ENCODE measurements around the gene DSCAML1. TPM values are rescaled to one million over a fixed set of nuclear protein-coding genes. Genes with fewer than 3 reads are reported as not detected.

DSCAML1 gene
- total RNA-seq, 1 donor from 2014 or later: not detected

- no peak for ATAC-seq
These were observed 255.8 kb downstream of the DSCAML1 start for GRCh38 chr11:117541211-117541610.

GRCh38 chr11:117538263-117539135, 258.5 kb downstream of the DSCAML1 start:
- no peak for ATAC-seq

DNA sequence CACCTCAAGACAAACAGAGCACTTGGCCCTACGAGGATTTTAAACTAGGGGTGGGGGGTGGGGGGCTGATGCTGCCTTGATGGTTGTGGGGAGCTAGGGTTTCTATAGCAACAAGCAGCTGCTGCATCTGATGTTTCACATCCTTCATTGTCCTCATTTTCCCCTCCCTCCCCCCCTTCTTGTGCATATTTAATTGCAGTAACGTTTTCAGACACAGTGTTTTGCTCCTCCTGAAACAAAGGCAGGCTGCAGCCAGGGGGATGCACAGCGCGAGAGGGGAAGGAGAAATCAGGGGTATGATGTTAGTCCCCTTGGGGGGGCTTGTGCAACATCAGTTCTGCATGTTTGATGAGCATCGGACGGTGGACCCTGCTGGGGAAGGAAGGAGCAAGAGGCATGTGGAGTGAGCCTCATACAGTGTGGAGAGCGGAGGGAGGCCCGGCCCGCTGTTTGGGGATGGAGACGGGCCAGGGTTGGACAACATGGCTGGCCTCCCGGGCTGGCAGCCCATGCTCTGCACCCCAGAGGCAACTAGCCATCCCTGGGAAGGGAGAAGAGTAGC, 261.1 kb downstream of the DSCAML1 start:
- ATAC-seq: no peak

DNA sequence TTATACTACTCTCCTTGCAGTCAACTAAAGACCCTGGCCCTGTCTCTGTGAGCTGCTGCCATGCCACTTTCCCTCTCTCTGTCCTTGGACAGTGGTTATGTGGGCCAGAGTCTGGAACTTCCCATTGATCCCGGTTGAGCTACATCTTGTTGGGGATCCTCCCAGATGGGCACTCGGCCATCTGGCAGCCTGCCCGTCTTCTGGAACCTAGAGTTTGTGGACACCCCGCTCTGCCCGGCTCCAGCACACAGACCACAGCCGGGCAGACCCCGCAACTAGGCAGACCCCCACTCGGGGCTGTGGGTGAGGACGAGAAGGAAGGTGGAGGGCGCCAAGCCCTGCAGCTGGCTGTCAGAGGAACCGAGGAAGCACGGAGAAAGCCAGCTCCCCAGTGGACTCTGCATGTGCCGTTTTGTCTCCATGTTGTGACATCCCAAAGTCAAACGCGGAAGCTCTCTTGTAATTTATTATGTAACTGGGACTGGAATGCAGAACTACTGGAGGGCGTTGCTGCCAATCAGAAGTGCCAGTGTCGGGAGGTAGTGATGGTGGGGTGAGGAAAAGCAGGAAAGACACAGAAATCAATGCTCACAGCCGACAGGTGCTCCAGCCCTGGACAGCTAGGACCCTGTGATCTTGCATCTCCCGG, 261.7 kb downstream of the DSCAML1 start:
- ATAC-seq: no peak

DNA sequence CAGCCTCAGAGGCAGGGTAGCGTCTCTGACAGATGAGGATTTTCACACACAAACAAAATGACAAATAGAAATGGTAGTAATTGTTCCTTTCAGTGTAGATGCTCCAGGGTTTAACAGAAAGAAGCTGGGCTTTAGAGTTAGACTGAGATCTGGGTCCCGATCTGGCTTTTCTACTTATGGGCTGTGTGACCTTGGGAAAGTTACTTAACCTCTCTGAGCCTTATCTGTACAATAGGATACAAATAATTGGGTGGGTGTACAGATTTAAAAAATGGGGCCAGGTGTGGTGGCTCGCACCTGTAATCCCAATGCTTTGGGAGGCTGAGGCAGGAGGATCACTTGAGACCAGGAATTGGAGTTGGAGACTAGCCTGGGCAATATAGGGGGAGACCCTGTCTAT, 264.4 kb downstream of the DSCAML1 start:
- no peak for ATAC-seq

DNA sequence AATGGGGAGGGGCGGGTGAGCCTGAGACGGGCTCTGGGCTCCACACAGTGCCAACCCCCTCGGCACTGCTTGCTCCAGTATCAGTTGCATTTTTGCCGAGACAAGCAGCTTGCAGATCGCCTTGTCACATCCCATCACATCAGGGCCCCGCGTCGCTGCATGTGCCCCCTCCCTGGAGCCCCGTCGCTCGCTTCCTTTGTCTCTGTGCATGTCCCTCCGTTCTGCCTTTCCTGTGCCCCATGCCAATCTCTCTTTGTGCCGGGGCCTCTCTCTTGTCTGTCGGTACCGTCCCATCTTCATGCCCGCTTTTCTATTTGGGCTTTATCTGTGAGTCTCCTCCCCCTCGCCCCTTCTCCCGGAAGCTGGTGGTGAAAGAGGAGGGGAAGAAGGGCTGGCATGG, 267.2 kb downstream of the DSCAML1 start:
- ATAC-seq: no peak

DNA sequence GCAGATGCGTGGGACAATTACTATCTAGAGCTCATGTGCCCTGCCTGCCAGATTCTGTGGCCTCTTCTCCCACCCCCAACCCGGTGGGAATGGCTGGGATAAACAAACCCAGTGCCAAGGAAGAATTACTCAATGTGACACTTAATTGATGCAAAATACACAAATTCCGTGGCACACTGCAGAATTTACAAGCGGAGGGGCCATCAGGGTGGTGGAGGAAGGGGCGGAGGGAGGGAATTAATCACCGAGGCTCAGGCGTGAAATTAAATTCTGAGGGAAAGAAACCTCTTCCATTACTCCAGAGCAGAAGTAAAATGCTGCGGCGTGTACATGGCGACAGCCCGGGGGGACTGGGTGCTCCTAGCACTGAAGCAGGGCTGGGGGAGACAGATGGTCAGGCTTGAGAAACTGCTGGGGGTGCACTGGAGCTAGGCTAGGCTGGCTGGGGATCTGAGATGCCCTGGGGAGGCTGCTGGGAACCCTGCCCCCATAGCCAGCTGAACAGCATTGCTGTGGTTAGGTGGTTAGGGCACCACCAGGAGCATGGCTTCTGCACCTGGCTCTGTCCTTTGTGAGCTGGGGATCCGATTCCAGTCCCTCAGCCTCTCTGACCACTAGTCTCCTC, 268.8 kb downstream of the DSCAML1 start:
- ATAC-seq: no peak

GRCh38 chr11:117527271-117527670, 269.7 kb downstream of the DSCAML1 start:
- ATAC-seq: no peak

DNA sequence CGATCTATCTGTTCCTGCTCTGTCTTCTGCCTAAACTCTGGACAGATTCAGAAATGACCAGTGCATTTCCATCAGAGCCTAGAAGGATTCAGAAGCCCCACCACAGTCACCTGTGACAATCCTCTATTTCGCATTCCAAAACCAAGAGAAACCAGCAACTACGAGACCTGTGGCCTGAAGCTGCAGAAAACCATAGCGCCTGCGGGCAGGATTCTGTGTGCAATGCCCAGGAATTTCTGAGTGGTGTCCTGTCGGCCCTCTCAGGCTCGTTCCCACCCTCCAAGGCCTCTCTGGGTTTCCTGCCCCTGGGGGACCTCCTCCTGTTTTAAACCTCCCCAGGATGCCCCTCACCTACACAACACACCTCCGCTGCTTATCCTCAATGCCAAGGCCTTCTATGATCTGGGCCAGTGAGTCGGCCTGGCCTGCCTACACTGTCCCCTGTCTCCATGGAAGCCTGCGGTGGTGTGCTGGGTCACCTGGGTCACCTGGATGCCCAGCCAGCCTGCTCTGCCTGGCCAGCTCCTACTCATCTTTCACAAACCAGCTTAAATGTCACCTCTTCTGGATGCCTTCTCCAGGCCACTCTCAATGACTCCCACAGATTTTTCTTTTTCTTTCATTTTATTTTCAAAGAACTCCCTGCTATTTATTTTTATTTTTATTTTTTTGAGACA, 271.0 kb downstream of the DSCAML1 start:
- ATAC-seq: no peak

DNA sequence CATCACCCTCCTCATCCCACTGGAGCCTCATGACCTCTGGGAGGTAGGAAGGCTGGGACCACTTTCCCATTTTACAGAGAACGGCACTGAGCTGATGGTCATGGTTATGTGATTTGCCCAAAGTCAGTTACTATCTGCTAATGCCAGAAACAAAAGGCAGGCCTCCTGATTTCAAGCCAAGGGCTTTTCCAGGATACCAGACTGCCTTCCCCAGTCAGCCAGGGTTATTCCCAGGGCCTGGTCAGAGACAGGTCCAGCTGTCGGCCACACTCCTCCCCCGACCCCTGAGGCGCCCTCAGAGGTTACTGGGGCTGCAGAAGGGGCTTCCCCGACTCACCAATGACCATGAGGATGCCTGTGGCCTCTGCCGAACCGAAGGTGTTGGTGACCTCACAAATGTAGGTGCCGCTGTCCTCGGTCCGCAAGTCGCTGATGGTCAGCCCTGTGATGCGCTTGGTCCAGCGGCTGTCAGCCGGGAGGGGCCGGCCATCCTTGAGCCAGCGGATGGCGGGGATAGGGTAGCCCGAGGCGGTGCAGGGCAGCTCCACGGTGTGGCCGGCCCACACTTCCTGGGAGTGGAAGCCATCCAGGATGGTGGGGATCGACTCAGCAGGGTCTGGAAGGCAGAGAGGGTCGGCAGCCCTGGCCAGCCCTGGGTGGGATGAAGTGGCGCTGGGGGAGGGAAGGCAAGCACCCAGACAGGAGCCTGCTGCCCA, 272.4 kb downstream of the DSCAML1 start:
- ATAC-seq: no peak

DNA sequence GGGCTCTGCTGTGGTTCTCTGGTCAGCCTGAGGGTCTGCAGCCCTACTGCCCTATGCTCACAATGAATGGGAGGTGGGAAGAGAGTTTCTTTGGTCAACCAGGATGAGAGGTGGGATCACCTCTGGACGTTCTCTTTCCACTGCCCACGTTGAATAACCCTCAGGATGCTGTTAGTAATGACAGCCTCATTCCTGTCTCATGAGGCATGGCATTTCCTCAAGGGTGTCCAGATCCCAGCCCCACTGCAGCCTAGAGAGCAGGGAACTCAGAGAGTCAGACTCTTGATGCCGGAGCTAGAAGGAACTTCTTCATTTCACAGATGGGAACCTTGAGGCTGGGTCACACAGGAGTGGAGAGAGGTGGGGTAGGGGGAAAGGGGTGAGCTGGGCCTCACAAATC, 273.3 kb downstream of the DSCAML1 start:
- ATAC-seq: no peak

DNA sequence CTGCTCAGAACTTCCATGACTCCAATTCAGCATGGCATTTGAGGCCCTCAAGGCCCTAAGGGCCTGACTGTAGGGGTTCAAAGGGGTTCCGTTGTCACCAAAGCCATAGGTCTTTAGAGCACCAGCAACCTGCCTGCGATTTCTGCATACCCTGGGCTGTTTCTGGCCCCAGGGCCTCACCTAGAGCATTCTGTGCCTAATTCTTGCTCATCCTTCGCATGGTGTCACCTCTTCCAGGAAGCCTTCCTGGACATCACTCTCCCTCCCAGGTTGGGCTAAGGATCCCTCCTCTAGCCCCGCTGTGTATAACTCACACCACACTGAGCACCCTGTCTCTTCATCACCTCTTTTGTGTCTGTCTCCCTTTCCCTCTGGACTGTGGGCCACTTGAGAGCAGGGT, 275.0 kb downstream of the DSCAML1 start:
- no peak for ATAC-seq

DNA sequence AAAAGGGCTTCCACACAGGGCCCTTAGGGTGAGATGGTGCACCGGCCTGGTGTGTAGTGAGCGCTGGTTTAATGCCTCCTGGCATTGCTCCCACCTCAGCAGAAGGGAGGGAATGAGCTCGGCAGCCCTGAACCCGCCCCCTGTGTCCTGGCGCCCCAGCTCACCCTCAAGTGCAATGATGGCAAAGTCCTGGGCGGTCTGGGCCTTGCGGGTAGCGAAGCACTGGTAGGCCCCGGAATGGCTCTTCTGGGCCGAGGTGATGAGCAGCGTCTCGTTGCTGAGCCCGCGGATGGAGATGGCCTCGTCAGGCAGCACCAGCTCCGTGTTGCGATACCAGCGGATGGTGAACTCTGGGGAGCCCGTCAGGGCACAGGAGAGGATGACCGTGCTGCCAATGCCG, 276.1 kb downstream of the DSCAML1 start:
- no peak for ATAC-seq

DNA sequence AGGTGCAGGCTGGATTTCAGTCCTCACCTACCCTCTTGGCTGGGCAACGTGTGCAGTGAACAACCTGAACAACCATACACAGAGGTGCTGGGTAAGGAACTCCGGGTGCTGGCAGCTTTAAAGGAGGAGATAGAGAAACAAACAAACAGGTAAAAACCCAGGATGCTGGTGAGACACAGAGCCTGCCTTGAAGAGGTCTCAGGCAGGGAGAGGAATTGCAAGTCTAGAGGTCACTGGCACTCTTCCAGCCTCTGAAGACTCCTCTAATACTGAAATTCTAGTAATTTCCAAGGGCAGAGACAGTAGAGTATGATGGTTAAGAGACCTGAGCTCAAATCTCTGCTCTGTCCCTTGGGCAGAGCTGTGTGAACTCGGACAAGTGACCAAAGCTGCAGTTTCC, 276.8 kb downstream of the DSCAML1 start:
- no peak for ATAC-seq

- no peak for ATAC-seq
These were observed 277.4 kb downstream of the DSCAML1 start for GRCh38 chr11:117519590-117519989.

DNA sequence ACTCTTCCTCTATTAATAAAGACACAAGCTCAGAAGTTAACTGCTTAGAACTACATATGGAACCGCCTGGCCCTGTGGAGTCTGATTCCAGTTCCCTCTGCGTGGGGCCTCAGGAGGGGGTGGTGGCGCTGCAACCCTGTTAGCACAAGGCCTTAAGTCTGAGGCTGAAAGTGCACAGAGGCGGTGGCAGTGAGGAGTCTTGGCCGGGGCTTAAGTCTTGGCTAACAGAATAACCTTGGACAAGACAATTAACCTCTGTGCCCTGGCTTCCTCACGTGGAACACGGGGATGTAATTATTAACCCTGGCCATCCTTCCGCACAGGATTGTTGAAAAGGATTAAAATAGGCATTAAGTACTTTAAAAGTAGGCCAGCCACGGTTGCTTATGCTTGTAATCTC, 277.8 kb downstream of the DSCAML1 start:
- ATAC-seq: no peak

- ATAC-seq: no peak
These were observed 278.6 kb downstream of the DSCAML1 start for GRCh38 chr11:117518455-117518854.

DNA sequence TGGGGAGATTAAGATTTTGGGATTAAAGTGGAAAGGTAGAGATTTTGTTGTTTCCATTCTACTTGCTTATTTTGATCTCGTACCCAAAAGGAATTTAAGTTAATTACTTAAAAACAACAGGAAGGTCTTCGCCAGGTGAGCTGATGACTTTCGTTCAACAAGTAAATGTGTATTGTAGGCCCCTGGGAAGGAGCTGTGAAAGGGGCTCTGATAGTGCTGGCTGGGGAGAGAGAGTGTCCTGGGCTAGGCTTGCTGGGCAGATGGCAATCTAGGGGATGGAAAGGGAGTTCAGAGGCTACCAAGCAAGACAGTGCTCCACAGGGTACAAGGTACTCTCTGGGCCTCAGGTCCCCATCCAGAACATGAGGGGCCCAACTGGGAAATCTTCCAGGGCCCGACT, 279.9 kb downstream of the DSCAML1 start:
- ATAC-seq: no peak

DNA sequence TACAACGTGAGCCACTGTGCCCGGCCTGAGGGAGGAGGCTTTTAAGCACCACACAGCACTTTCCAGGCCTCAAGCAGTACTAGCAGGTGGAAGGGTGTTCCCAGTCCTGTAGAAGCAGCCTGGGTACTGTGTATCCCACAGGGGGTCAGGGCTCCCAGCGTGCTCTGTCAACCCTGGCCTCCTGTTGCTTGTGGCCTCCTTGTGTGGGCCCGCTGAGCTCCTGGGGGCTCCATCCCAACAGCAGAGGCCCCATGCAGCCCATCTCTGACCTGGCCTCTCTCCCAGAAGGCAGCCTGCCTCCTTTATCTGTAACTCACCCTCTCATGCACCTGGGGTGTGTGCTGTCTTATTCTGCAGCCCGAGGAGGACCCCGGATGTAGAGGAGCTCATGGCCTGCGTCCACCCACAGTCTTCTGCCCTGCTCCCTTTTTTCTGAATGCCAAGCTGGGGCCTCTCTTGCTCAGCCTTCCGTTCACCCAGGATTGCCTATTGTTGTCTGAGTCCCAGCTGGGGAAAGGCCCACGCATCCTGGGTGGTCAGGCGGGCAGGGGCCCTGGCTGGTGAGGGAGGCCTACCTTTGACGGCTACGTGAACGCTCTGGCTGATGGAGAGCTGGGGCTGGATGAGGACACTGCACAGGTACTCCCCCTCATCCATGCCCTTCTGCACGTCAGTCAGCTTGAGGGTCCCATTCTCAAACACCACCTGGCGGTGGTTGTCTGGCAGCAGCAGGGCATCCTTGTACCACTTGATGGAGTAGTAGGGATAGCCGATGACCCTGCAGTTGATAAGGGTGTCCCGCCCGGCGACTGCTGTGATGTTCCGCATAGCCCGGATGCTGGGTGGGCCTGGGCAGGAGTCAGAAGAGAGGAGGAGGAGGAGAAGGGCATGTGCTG, 280.9 kb downstream of the DSCAML1 start:
- ATAC-seq: no peak

DNA sequence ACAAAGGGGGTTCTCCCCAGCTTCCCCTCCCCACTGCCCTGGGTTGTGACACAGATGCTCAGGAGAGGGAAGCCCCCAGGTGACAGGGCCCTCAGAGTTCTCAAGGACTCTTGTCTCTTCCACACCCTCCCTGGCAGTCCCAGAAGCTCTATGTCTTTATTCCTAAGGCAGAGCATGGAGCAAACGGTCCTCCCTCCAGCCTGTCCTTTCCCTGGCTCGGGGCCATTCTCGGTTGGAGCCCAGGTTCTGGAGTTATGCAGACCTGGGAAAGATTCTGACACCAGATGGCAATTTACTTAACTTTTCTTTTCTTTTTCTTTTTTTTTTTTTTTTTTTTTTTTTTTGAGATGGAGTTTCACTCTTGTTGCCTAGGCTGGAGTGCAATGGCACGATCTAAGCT, 282.8 kb downstream of the DSCAML1 start:
- no peak for ATAC-seq

DNA sequence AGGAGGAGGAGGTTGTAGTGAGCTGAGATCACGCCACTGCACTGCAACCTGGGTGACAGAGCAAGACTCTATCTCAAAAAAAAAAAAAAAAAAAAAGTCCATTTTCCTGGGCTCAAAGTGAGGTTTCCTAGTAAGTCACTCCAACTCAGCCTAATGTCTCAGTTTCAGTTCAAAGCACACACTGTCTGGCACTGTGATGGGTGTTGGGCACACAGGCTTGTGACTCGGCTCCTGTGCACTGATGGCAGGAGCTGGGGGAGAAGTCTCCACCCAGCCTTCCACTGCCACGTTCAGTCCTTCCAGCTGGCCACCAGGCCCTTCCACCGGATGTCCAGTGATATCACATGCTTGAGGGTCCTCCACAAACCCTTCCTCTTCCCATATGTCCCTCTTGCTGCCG, 283.4 kb downstream of the DSCAML1 start:
- no peak for ATAC-seq

All from esophagus mucosa (tissue), 1 donor.